Activated T-cell treated with anti-CD3 and anti-CD28 coated beads, Interleukin-2, amount 50 U/mL, for 48 hours (primary cell): Measurements from ENCODE around the gene EXOC4.

Source experiments
- DNase-seq, 2 experiments: peaks; one replicate each; pipeline ENCODE4 v3.0.0-alpha.2; 2020

Gene EXOC4

DNA sequence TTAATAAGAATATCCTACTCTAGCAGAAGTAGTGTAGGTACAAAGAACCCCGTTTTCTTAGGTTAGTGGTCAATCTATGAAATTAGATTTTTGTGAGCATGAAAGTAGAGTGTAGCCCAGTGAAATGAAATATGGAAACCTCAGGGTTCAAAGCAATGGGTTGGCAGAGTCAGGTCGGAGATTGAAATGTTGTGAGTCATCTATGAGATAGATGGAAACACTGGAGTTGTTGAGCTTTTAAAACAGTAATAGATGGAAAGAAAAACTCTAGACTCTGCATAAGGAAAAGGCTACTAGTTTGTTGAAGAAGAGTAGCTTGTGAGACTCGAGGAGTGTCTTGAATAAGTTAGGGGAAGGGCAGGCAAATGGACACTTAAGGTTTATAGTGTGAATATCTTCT lies 251.9 kb downstream of the EXOC4 start:
- DNase-seq: no peak

DNA sequence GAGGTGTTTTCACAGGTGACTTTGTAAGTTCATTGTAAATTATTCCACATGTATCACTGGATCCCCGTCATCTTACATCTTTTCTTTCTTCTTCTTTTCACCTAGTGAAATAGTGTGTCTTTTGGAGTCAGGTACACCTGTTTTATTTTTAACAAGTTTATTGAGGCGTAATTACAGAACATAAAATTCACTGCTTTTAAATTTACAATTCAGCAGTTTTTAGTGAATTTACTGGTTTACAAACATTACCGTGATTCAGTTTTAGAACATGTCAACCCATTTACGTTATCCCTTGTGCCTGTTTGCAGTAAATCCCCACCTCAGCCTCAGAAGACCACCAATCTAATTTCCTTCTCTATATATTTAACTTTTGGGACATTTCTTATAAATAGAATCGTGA lies 256.9 kb downstream of the EXOC4 start:
- DNase-seq: no peak

DNA sequence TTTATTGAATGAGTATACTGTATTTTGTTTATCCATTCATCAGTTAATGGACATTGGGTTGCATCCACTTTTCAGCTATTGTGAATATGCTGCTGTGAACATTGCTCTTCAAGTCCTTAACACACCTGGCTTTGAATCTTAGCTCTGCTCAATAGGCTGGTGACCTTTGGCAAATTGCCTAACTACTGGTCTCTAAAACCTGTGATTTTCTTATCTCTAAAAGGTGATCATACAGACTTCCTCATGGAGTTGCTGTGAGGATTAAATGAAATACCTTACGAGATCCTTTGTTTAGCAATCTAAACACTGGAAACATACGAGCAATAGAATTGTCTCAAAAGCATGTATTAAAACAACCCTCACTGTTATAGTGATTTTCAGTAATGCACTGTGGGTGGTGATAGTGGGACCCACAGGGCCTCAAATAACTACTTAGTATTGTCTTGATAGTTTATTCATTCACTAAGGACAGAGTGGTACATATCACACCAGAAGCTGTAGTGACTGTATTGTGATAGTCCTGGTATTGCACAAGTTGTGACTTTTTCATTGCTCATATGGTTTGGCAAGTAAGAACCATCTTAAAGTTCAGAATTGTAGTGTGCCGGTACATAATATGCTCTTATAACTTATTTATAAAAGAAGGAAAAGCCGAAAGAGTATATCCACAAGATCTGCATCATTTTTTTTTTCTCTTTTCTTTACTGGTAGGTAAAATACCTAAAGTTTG lies 257.6 kb downstream of the EXOC4 start:
- no peak for DNase-seq

DNA sequence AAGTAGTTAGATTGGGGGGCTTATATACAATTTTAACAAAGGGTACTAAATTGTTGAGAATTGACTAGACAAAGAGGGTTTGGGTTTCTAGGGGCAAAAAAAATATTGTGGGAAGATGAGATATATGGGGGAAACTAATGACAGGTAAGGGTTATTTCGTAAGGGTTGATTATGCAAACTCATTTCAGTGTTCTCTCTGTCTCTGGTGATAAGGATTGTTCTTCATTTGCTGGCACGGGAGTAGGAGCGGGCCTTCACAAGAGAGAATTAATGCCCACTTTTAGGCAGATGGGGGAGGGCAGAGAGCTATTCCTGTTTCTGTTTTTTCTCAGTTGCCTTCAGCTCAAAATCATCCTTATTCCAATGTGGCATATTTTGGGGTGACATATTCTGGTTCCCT lies 258.4 kb downstream of the EXOC4 start:
- no peak for DNase-seq

DNA sequence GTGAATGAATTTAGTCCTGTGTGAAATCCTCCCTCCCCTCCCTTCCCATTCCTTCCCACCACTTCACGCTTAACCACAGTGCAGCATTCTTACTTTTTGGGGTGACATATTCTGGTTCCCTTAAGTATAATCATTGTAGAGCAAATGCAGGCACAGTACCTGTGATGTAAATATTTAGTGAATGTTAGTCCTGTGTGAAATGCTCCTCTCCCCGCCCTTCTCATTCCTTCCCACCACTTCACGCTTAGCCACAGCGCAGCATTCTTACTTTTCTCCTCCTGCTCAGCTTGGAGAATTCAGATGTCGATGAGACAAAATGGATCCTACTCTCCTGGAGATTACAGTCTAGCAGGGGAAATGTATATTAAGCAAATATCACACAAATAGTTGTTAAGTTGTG lies 258.8 kb downstream of the EXOC4 start:
- DNase-seq: no peak

DNA sequence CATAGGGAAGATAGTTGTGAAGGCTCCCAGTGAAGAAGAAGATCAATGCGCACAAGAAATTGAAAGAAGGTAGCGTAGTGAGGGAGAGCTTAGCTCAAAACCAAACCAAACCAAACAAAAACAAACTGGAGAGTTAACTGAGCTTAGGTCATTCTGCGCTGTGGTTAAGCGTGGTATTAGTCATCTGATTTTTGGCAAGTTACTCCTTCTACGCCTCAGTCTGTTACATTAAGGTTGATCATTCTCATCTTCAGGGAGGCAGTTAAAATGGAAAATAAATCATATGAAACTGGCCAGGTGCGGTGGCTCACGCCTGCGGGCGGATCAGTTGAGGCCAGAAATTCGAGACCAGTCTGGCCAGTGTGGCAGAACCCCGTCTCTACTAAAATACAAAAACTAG lies 259.7 kb downstream of the EXOC4 start:
- DNase-seq: no peak

DNA sequence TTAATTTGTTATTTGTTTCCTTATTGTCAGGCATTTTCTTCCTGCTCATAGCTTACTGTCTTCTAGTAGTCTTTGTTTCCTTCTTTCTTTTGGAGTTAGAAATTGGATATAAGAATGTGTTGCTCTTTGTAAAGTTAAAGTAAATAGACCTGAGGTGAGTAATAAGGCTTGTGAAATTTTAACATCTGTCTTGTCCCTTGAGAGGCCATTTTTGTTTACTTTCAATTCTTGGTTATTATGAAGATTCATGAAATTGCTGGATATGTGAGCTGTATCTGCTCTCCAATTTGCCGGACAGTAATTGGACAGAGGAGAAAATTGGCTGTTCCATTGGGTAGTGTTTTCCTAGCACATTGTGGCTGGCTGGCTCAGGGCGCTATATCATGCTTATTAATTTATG lies 260.7 kb downstream of the EXOC4 start:
- no peak for DNase-seq

DNA sequence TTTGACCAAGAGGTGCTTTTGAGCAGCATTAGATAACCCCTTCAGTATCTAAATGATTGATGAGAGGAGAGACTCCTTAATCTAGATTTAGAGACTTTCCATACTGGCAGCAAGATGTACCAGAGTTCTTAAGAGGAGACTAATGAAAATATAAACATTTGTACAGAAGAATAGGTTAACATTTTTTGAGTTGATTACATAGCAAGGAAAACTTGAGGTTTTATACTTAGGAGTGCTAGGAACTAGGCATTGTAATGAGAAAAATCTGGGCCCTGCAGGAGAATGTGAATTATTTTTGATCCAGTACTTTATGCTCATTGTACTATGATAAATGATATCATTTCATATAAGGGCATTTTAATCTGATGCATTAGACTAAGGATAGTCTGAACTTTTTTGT lies 261.7 kb downstream of the EXOC4 start:
- DNase-seq: no peak

DNA sequence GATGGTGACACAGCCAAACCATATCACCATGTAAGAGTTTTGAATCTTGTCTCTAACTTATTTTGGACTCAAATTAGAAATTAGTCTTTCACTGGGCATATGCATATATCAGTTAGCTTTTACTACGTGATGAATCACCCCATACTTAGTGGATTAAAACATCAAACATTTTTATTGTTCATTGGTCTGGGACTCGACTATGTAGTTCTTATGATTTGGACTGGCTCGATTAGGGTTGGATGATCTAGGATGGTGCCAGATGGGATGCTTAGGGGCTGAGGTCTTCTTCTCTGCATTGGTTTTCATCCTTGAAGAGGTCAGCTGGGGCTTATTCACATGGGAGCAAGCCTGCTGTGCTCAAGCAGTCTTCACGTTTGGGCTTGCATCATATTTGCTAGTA lies 264.9 kb downstream of the EXOC4 start:
- no peak for DNase-seq

DNA sequence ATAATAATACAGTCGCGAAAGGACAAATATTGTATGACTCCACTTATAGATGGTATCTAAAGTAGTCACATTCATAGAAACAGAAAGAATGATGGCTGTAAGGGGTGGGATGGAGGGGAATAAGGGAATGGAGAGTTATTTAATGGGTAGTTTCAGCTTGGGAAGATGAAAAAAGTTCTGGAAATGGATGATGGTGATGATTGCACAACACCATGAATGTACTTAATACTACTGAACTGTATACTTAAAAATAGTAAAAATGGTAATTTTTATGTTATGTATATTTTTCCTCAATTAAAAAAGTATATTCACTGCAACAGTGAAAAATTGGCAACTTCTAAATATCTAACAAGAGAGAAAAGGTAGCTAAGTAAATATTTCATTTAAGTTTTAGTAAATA lies 265.8 kb downstream of the EXOC4 start:
- no peak for DNase-seq

DNA sequence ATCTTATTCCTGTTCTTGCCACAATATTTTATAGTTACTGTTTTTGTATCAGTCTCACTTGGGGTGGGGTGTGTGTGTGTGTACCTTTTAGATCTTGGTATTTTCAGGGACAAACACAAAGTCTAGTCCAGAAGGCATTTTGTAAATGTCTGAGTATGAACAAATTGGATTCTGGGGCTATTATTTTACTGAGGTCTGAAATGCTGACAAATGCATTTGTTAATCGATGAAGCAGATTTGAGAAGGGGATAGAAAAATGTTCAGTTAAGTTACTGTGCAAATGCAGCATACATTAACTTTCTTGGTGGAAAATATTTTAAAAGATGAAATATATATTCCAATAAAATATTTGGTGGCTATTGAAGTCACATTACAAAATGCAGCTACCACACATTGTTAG lies 267.4 kb downstream of the EXOC4 start:
- DNase-seq: no peak

DNA sequence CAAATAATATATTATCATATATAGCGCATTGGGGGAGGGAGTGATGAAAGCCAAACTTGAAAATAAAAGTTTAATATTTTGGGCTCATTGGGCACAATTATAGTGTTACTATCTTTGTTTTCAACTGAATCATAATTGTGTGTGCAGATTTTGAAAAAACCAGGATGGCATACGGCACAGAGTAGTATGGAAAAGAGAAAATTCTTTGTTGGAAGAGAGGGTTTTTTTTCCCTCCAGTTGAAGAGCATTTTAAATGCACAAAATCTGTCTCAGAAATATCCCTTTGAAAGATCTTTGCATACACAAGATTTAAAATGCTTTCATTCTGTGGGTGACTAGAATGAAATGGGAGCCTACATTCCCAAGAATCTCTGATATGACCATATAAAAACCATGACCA lies 269.6 kb downstream of the EXOC4 start:
- no peak for DNase-seq

DNA sequence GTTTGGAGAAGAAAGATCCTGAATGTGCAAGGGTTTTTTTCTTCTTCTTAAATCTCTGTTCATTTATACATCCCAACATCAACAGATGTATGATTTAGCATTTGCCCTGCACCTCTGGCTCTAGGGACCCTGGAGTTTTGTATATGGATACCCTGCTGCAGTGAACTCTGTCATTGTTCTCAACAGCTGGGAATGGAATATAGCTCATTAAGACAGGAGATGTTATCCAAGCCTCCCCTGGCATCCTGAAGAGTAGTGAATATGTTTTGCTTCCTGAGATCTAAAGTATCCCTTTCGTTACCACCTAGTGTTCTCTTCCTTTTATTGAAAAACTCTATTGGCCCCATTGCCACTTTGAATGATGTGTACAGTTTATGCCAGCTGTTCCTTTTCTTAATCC lies 275.9 kb downstream of the EXOC4 start:
- DNase-seq: no peak

DNA sequence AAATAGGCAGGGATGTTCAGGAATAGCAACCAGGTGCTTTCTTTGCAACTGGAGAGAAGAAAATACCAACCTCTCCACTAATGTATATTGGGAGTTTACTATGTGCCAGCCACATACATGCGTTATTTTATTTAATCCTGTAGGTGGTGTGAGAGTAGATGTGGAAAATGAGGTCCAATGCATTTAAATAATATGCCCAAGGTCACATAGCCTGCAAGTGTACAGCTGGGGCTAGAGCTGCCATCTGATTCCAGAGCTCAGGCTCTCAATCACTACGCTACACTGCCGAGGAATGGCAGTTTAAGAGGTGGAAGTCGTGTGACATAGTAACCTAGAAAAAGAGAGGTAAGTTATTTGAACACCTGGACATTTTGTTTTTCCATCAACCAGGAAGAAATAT lies 277.0 kb downstream of the EXOC4 start:
- DNase-seq: no peak

DNA sequence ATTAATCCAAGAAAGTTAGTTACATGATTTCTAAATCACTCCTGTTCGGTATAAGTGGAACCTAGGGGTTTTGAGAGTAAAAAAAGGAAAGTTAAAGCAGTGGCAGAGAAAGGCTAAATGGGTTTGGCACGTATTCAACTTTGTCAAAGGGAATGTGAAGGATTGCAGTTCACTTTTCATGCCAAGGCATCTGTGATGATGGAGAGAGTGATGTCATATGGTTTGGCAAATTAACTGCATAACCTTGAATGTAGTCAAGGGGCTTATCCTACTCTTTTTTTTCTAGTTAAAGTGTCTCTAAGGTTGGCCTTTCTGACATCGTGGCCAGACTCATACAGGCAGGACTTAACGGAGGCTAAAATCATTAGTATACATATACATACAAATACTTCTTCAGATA lies 277.8 kb downstream of the EXOC4 start:
- no peak for DNase-seq

DNA sequence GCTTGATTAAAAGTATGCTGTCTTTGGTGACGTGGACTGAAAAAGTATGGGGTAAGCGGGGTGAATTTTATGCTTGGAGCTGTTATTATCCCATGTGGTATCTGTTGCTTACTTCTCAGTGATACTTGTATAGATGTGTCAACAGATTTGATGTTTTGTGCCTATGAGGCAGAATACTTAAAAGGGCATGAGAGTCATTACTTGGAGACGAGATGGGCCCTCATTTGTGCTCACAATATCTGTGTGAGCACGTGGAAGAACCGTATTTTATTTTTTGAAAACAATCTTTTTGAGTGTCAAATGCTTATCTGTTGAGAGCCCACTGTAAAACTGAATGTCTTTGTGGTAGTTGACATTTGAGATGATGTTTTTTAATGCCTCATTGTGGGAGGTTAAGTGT lies 281.9 kb downstream of the EXOC4 start:
- DNase-seq: no peak

DNA sequence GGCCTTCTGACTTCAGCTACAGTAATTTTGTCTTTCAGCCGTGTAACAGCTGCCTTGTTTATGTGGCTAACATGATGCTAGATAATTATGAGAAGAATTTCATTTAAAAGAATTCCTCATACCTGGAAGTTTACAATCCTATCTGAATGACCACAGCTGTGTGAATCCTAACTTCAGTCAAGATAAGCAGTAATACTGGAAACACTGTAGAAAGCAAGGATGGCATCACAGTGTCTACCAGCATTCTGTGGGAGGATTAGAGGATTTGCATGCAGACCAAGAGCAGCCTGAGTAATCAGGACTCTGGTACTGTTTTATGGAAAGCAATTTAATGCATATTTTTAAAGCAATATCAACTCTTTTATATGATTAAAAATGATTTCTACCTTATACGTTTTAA lies 282.4 kb downstream of the EXOC4 start:
- DNase-seq: no peak

DNA sequence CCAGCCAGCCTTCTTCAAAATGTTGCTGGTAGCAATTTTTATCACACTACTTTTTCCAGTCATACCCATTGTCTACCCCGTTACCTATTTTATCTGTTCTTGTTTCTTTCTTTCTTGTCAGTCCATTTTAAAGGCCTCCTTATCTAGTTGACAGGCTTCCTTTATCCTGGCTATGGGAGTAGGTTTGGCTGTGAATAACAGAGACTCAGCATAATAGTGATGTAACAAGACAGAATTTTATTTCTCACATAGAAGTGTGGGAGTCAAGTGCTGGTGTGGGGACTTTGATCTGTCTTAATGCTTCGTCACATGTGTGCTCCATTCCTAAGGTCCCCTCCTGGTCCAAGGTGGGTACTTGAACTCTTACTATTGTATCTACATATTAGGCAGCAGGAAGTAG lies 283.6 kb downstream of the EXOC4 start:
- DNase-seq: no peak

DNA sequence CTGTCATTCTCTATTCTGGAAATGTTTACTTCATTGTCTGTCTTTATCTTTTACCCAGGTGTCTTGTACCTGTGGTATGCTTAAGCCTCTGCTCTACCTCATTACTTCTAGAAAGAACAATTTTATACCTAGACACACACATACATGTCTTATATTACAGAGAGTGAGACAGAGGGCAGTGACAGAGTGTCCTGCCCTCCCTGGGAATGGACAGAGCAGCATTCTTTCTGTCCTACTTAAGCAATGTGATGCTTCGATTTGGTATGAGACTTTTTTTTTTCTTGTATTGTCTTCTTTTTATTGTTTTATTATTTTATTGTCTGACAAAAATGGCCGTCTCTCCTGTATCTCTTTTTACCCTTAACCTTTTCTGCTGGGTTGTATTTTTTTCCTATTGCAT lies 286.1 kb downstream of the EXOC4 start:
- no peak for DNase-seq

DNA sequence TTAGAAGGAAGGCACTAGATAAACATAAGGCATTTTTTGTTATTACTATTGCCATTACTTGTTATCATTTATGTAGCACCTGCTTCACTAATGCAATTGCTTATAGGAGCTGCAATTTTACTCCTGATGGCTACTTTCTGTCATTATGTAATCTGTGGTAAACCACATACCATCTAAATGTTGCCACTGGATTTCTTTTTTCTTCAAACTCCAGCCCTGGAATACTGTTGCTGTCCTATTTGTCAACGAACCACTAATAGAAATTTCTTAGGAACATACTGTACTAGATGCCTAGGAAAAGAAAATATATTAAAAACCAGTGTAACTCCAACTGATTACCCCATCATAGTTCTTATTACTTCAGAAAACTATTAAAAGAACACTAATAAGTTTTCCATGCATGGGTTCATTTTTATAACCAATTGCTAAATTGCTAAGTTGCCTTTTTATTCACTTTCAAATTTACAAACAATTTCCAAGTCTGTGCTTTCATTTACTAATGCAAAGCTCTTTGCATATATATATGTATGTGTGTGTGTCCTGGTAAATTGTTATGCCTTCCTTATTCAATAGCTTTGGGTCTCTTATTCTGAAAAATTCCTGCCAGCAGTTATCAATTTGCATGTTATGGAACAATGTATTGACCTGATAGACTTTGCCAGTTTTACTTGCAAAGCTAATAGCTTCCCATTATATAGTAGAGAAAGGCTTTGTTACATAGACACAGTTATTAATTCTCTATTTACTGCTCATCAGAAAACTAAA lies 287.4 kb downstream of the EXOC4 start:
- no peak for DNase-seq

DNA sequence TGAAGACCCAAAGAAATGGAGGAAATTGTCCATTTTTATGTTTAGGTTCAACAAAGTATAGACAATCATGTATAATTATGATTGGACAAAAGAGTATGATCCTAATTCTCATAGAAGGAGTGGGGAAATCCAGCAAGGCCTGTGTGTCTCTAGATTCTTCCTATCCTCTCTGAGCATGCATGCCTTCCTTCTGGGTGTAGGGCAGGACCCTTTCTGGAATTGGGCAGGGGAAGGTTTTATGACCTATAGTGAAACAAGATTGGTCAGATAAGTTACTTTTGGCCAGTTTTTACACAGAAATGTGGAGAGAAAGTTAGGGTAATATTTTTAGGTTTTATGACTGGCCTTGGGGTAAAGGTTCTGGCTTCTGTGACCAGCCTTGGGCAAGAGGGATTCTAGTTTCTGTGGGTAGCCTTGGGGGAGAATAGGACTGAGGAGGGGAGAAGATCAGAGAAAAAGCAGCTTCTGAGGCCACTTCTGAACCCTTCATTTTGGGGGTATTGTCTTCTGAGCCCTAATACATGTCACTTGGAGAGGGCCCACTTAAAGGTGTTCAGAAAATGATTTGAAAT lies 289.4 kb downstream of the EXOC4 start:
- no peak for DNase-seq

DNA sequence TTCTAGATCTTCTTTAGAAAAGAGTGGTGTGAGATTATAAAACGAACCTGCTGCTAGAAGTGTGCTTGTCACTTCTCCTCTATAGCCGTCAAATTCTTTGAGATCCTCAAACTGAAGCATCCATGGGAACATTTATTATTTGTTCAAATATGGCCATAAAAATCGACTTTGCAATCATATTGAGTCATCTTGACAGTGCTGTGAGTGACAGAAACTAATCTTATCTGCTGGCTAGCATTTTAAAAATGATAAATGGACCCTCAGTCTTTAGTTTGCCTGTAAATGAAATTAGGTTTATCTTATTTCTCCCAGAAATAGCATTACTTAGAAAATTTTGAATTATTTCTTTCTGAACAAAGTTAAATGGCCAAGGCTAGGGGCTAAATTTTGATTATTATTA lies 290.8 kb downstream of the EXOC4 start:
- no peak for DNase-seq

DNA sequence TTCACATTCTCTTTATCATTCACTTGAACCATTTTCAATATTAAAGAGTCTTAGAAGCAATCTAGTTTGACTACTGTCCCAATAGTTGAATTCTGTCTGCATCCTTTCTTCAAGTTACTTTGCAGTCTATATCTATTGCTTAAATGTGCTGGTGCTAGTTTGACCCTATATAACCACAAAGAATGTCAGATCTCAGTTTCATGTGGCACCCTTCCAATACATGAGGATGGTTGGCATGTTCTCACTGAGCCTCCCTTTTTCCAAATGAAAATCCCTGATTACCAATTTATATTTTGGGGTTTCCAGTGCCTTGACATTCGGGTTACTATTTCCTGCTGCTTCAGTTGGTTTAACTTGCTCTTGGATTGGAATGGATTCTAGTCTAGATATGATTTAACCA lies 292.7 kb downstream of the EXOC4 start:
- DNase-seq: no peak

DNA sequence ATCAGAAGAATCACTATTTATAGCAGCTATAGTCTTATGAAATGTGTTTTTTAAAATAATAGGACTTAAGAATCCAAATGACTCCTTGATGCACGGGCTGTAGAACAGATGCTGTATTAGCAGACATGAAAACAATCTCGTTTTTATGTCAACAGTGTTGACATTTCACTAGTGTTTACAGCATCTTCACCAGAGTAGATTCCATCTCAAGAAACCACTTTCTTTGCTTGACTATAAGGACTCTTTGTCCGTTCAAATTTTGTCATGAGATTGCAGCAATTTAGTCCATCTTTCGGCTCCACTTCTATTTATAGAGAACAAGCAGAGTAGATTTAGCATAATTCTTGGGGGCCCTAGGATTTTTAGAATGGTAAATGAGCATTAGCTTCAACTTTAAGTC lies 295.1 kb downstream of the EXOC4 start:
- DNase-seq: no peak

DNA sequence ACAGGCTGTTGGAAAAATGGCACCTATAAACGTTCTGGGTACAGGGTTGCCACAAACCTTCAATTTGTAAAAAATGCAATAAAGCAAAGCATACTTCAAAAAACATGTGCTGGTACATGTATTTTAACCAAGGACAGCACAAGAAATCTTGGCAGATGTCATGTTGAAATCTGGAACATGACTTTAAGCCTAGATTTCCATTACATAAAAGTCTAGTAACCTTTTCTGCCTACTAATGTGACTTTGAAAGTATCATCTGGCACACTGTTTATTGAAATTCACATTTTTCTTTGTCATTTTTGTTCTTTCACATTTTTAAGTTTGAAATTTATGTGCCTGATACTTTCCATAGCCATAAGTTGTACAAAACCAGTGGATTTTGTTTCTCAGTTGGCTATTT lies 296.8 kb downstream of the EXOC4 start:
- no peak for DNase-seq
